ENCODE measurements around the gene MRI1.

DNA sequence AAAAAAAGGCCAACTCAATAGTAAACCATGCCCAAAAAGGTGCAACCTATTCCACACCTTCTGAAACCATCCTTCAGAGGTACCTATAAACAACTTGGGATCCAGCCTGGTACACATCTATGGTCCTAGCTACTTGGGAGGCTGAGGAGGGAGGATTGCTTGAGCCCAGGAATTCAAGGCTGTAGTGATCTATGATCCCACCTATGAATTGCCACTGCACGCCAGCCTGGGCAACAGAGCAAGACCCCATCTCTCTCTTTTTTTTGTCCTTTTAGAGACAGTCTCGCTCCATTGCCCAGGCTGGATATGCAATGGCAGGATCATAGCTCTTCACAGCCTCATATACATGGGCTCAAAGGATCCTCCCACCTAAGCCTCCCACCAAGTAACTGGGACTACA, 57.0 kb downstream of the MRI1 start:
- TF ChIP-seq, protein P1, sequence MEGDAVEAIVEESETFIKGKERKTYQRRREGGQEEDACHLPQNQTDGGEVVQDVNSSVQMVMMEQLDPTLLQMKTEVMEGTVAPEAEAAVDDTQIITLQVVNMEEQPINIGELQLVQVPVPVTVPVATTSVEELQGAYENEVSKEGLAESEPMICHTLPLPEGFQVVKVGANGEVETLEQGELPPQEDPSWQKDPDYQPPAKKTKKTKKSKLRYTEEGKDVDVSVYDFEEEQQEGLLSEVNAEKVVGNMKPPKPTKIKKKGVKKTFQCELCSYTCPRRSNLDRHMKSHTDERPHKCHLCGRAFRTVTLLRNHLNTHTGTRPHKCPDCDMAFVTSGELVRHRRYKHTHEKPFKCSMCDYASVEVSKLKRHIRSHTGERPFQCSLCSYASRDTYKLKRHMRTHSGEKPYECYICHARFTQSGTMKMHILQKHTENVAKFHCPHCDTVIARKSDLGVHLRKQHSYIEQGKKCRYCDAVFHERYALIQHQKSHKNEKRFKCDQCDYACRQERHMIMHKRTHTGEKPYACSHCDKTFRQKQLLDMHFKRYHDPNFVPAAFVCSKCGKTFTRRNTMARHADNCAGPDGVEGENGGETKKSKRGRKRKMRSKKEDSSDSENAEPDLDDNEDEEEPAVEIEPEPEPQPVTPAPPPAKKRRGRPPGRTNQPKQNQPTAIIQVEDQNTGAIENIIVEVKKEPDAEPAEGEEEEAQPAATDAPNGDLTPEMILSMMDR (IDR thresholded peaks at IDR 0.05): no peak
- no peak for TF ChIP-seq POLR2A (IDR thresholded peaks at IDR 0.05)
- no peak for TF ChIP-seq POLR2AphosphoS5 (IDR thresholded peaks at IDR 0.05)
